ENCODE data around the gene ACAD10. TPM values are rescaled to one million over a fixed set of nuclear protein-coding genes. Genes with fewer than 3 reads are reported as not detected.
"Not testable (repeated sequence)": the region's sequence is repeated elsewhere in the genome, so short reads cannot be mapped to it uniquely, and the experiment has no call there.

Gene ACAD10
- total and polyA plus RNA-seq, 12 donors: 14.7 to 65.5 (median 40.7) TPM

DNA sequence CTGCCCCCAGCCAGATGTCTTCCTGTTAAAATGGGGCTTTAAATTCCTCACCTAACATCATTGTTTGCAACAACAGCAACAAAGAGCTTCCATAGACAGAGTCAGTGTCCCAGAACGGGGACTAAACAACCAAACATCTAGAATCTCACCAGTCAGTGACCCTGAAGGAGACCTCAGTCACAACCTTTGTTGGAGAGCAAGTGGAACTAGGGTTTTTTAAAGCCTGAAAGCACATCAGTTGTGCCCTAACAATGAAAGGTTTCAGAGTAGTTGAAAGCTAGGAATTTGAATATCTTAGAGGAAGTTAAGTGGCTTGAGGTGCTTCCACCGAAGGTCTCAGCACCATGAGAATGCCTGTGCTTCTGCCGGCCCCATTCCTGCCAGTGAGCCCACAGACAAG, 75.9 kb downstream of the ACAD10 start:
- 45 to 65% (median 55%) methylated on average over 3 of the region's 3 CpGs for WGBS, 4 donors
- no peaks in the 10 kb centered on the region for H3K36me3 ChIP-seq (replicated peaks in 1 of 2)
- intact Hi-C loops (cut with DNase I): no loop called here
- H3K4me3 ChIP-seq: no peak overlapping the region
- no peak overlapping the region for H3K27ac ChIP-seq
- H3K27me3 ChIP-seq: no peaks in the 10 kb centered on the region
- no peaks in the 10 kb centered on the region for H3K9me3 ChIP-seq (replicated peaks in 1 of 3)
- TF ChIP-seq, protein P1, sequence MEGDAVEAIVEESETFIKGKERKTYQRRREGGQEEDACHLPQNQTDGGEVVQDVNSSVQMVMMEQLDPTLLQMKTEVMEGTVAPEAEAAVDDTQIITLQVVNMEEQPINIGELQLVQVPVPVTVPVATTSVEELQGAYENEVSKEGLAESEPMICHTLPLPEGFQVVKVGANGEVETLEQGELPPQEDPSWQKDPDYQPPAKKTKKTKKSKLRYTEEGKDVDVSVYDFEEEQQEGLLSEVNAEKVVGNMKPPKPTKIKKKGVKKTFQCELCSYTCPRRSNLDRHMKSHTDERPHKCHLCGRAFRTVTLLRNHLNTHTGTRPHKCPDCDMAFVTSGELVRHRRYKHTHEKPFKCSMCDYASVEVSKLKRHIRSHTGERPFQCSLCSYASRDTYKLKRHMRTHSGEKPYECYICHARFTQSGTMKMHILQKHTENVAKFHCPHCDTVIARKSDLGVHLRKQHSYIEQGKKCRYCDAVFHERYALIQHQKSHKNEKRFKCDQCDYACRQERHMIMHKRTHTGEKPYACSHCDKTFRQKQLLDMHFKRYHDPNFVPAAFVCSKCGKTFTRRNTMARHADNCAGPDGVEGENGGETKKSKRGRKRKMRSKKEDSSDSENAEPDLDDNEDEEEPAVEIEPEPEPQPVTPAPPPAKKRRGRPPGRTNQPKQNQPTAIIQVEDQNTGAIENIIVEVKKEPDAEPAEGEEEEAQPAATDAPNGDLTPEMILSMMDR (IDR thresholded peaks at IDR 0.05): no peak
- TF ChIP-seq POLR2A (IDR thresholded peaks at IDR 0.05): no peak
- peaks cover 5 to 19% of the 10 kb centered on the region in 2 donors for H3K4me1 ChIP-seq (replicated peaks in 1 of 2)
- DNase-seq: no peak

DNA sequence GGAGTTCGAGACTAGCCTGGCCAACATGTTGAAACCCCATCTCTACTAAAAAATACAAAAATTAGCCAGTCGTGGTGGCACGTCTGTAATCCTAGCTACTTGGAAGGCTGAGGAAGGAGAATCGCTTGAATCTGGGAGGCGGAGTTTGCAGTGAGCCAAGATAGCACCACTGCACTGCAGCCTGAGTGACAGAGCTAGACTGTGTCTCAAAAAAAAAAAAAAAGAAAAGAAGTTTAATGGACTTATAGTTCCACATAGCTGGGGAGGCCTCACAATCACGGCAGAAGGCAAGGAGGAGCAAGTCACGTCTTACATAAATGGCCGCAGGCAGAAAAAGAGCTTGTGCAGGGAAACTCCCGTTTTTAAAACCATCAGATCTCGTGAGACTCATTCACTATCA, 77.7 kb downstream of the ACAD10 start:
- DNase-seq; H3K4me3 ChIP-seq; H3K9me3 ChIP-seq (replicated peaks in 1 of 3); intact Hi-C loops (cut with DNase I); H3K27me3 ChIP-seq; H3K27ac ChIP-seq; H3K36me3 ChIP-seq (replicated peaks in 1 of 2): not testable (repeated sequence)
- WGBS, 4 donors: 59 to 67% (median 65%) methylated on average over 10 of the region's 10 CpGs
- peaks cover 16 to 19% of the 10 kb centered on the region in 2 donors for H3K4me1 ChIP-seq (replicated peaks in 1 of 2)

DNA sequence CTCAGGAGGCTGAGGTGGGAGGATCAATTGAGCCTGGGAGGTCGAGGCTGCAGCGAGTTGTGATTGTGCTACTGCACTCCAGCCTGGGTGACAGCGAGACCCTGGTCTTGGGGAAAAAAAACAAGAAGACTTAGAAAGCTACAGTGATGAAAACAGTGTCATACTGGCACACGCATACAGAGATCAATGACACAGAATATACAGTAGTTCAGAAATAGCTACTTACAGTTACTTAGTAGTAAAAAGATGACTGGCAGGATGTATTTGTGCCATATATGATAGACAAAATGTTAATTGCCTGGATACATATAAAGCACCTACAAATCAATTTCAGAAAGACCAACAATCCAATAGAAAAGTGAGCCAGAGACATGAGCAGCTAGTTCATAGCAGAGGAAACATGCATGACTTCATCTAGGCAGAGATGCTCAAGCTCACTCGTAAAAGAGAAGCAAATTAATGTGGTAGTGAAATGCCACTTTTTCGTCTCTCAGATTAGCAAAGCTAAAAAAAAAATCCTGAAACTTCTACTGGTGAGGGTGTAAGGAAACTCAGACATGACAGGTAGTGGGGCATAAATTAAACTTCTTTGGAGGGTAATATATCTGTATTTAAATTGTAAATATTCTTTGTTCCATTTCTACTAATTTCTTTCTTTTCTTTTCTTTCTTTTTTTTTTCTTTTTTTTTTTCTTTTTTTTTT, 78.4 kb downstream of the ACAD10 start:
- intact Hi-C loops (cut with DNase I): no loop called here
- TF ChIP-seq, protein P1 (IDR thresholded peaks at IDR 0.05): no peak
- no peak for TF ChIP-seq POLR2A (IDR thresholded peaks at IDR 0.05)
- H3K27me3 ChIP-seq: no peaks in the 10 kb centered on the region
- 59 to 65% (median 61%) methylated on average over 6 of the region's 6 CpGs for WGBS, 4 donors
- peaks cover 23% of the 10 kb centered on the region in 2 donors for H3K4me1 ChIP-seq (replicated peaks in 1 of 2)
- no peaks in the 10 kb centered on the region for H3K36me3 ChIP-seq (replicated peaks in 1 of 2)
- no peak for DNase-seq
- no peaks in the 10 kb centered on the region for H3K9me3 ChIP-seq (replicated peaks in 1 of 3)
- no peak overlapping the region for H3K4me3 ChIP-seq
- H3K27ac ChIP-seq: no peak overlapping the region

DNA sequence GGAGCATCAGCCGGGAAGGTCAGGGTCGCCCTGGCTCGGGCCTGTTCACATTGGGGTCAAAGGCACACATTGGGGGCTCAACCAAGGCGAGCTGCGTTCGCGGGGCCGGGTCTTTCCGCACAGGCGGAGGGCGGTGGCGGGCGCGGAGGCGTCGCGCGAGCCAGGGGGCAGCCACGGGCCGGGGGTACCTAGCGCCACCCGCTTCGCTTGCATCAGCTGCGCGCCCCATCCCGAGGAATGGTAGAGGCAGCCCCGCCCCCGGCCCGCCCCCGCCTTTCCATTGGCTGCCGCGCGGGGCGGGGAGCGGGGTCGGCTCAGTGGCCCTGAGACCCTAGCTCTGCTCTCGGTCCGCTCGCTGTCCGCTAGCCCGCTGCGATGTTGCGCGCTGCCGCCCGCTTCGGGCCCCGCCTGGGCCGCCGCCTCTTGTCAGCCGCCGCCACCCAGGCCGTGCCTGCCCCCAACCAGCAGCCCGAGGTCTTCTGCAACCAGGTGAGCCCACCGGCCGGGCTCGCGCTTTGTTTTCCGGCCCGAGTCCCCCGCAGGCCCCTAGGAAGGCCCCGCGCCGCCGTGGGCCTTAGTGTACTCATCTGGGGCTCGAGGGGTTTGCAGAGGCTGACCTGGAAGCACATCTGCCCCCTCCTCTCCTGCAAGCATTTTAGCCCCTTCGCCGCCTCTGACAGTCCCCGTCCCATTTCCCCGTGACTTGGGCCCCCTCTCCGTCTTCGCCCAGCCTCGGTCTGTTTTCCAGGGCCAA, 80.9 kb downstream of the ACAD10 start, which contains the start of gene ALDH2:
TSS of gene ALDH2 (plus strand) at position 326 of the 754 bp plus-strand sequence. CDS start at position 376, 50 bp downstream.
- DNase-seq: peak; percentile 71 to 81 (median 80)
- Histone ChIP-seq H3K9me3 (replicated peaks in 1 of 3) (no peaks in the 10 kb centered on the region), H3K27me3 (no peaks in the 10 kb centered on the region), H3K36me3 (replicated peaks in 1 of 2) (no peaks in the 10 kb centered on the region), H3K4me3 (peak within 1 kb of the TSS; percentile 77 to 86 (median 80)), H3K4me1 (replicated peaks in 1 of 2) (peaks cover 23 to 28% of the 10 kb centered on the region in 2 donors), H3K27ac (peak within 1 kb of the TSS; percentile 6 to 87 (median 80))
- 0 to 2% (median 1%) methylated on average over 10 to 73 of the region's 73 CpGs for WGBS, 4 donors
- intact Hi-C loops (cut with DNase I): no loop called here
- TF ChIP-seq, protein P1 (IDR thresholded peaks at IDR 0.05): no peak
- peak; percentile 46 to 81 for TF ChIP-seq POLR2A (IDR thresholded peaks at IDR 0.05)

All from adrenal gland (tissue), 12 donors.